ENCODE measurements around the gene KLHDC1.

DNA sequence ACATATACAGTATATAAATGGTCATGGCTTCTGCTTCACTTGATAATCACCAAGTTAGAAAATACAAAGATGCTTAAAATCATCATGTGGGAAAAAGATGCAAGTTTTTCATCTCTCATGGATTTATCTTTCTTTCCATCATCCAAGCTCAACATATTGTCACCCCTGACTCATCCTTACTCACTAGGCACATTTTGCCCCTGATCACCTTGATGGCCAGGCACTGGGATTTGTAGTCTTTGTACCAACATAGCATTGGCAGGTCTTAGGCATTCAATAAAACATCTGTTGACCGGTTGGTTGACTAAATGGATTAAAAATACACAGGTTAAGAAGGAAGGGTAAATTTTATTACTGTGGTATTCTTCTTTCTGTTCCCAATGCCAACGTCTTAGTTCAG is 103.1 kb downstream of the KLHDC1 start:
- TF ChIP-seq, protein P1, sequence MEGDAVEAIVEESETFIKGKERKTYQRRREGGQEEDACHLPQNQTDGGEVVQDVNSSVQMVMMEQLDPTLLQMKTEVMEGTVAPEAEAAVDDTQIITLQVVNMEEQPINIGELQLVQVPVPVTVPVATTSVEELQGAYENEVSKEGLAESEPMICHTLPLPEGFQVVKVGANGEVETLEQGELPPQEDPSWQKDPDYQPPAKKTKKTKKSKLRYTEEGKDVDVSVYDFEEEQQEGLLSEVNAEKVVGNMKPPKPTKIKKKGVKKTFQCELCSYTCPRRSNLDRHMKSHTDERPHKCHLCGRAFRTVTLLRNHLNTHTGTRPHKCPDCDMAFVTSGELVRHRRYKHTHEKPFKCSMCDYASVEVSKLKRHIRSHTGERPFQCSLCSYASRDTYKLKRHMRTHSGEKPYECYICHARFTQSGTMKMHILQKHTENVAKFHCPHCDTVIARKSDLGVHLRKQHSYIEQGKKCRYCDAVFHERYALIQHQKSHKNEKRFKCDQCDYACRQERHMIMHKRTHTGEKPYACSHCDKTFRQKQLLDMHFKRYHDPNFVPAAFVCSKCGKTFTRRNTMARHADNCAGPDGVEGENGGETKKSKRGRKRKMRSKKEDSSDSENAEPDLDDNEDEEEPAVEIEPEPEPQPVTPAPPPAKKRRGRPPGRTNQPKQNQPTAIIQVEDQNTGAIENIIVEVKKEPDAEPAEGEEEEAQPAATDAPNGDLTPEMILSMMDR (IDR thresholded peaks at IDR 0.05) = no peak
- no peak for TF ChIP-seq POLR2AphosphoS5 (IDR thresholded peaks at IDR 0.05)
